HEK293 (cell line): ENCODE data around the gene COA5.

ENCODE experiments used
- CTCF ChIP-seq: fragments of 450-650 bp; formaldehyde crosslinking; IDR thresholded peaks from 2 replicates; pipeline ENCODE4 v1.5.1; 2016; ENCODE audit warnings: missing biosample characterization, missing genetic modification characterization
- SALL2 ChIP-seq: fragments of 450-650 bp; formaldehyde crosslinking; IDR thresholded peaks from 2 replicates; pipeline ENCODE4 v1.5.0; 2017; ENCODE audit warnings: missing biosample characterization, mild to moderate bottlenecking, missing genetic modification characterization, borderline replicate concordance
- SP3 ChIP-seq: fragments of 450-650 bp; formaldehyde crosslinking; IDR thresholded peaks from 2 replicates; pipeline ENCODE4 v1.5.1; 2016; ENCODE audit warnings: missing biosample characterization, missing genetic modification characterization
- ZNF175 ChIP-seq: fragments of 450-650 bp; formaldehyde crosslinking; IDR thresholded peaks from 2 replicates; pipeline ENCODE4 v1.5.1; 2016; ENCODE audit warnings: missing biosample characterization, missing genetic modification characterization
- ZNF248 ChIP-seq: fragments of 450-650 bp; formaldehyde crosslinking; IDR thresholded peaks from 2 replicates; pipeline ENCODE4 v1.5.1; 2017; ENCODE audit warnings: missing biosample characterization, missing genetic modification characterization
- ZNF362 ChIP-seq: fragments of 450-650 bp; formaldehyde crosslinking; IDR thresholded peaks from 2 replicates; pipeline ENCODE4 v1.5.1; 2016; ENCODE audit warnings: missing biosample characterization, missing genetic modification characterization
- ZNF660 ChIP-seq: fragments of 450-650 bp; IDR thresholded peaks from 2 replicates; pipeline ENCODE4 v1.5.1; 2018; ENCODE audit warnings: missing biosample characterization, mild to moderate bottlenecking, missing genetic modification characterization
- ZNF747 ChIP-seq: fragments of 450-650 bp; formaldehyde crosslinking; IDR thresholded peaks from 2 replicates; pipeline ENCODE4 v1.5.1; 2016; ENCODE audit warnings: missing biosample characterization, missing genetic modification characterization

- TF ChIP-seq CTCF (tag by site-specific recombination) (no peak), SALL2 (tag by site-specific recombination) (no peak), ZNF747 (tag by site-specific recombination) (no peak), ZNF248 (tag by site-specific recombination) (no peak), SP3 (tag by site-specific recombination) (no peak), ZNF362 (no peak), ZNF175 (no peak), ZNF660 (tag by site-specific recombination) (no peak)
Observed at GRCh38 chr2:98563394-98563793, 44.9 kb downstream of the COA5 start.
